Limb (tissue), 2 donors: ENCODE data around the gene WDR20.

Experiments used
- DNase-seq, 2 donors: peaks; one replicate each; pipeline ENCODE4 v3.0.0-alpha.2; 2016; ENCODE audit errors: extremely low spot score in 2 of 2

The WDR20 gene

GRCh38 chr14:102215576-102216250 lies 76.0 kb downstream of the WDR20 start:
- no peak for DNase-seq

DNA sequence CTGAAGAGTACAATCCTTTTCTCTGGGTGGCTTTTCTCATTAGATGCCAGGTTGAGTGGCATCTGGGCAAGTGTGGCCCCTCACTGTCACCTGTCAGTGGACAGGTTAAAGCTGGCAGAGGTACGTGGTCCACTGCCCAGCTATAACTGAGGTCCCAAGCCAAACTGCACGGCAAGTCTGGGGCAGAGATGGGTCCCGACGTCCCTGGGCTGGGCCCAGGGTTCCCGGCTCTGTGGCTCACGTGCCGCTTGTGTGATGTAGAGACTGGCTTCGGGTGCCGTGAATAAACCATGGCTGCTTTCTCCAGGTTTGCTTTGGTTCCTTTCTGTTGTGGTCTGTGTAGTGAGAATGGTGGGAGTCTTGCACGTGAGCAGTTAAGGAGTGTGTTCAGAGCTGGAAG lies 77.7 kb downstream of the WDR20 start:
- DNase-seq: no peak

- DNase-seq: no peak
These were observed 78.3 kb downstream of the WDR20 start for GRCh38 chr14:102217987-102218421.

- DNase-seq: no peak
These were observed 79.0 kb downstream of the WDR20 start for GRCh38 chr14:102218688-102219087.

- no peak for DNase-seq
These were observed 79.6 kb downstream of the WDR20 start for GRCh38 chr14:102219316-102219715.

DNA sequence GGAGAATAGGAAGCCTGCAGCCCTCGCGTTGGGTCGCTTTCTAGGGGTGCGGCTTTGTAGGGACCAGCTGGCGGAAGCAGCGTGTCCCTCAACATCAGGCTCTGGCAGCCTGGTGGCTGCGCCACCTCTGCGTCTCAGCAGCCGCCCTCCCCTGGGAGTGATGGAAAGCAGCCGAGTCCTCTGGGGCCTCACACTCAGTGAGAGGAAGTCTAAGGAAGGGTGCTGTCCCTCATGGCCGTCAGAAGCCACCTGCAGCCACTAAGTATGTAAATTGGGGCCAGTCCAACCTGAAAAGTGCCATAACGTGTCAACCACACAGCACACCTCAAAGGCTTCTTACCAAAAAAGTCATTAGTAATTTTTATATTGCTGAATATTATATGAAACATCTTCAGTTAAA lies 80.3 kb downstream of the WDR20 start:
- DNase-seq: no peak

- no peak for DNase-seq
These were observed 81.3 kb downstream of the WDR20 start for GRCh38 chr14:102221026-102221425.

GRCh38 chr14:102222009-102222575 lies 82.4 kb downstream of the WDR20 start:
- no peak for DNase-seq

DNA sequence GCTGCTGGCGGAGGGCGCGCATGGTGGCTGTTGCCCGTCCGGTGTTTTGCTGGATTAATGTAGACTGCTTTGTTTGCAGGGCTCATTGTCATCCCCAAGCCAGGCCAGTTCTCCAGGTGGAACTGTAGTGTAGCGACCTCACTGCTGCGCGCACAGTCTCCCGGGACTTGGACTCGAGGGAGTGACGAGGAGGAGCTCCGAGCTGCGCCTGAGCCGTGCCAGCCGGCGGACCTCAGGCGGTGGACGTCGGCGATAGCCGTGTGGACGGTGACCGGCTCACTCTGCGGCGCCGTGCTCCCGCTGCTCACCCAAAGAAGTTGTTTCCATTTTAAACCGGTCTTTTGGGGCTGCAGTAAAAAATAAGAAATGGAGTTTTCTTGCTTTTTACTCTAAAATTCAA lies 83.1 kb downstream of the WDR20 start:
- no peak for DNase-seq

DNA sequence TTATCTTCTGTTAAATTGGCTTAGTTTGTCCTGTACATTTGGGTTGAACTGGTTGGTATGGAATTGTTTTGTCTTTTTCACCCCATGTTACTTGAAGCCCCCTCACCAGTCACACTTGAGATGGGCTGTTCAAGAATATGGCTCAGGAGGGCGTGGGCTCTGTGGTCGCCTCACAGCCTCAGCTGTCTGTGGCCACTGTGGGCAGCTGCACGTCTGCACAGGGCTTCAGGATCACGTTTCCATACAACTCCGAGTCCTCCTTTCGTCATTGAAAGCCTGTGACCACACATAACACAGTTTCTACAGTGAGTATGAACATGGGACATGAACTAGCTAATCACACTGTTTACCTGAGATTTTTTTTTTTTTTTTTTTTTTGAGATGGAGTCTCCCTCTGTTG lies 84.0 kb downstream of the WDR20 start:
- no peak for DNase-seq

- no peak for DNase-seq
These were observed 85.7 kb downstream of the WDR20 start for GRCh38 chr14:102225386-102225785.

DNA sequence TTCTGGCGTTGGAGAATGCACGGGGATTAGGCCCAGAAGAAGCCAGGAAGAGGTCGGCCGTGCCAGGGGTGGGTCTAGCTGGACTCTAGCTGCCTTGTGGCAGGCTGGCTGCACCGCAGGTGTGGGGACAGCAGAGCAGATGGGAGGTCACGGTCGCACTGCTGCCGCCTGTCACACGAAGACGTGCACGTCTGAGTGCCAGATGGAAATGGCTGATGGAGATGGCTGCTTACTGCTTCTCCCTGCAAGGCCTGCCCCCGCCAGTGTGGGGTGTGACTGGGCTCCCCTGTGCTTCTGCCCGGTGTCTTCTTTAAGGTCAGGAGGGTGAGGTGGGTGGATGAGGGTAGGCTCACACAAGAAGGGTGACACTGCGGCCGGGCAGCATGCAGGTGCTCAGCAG lies 86.2 kb downstream of the WDR20 start:
- no peak for DNase-seq

GRCh38 chr14:102226356-102227125 lies 86.8 kb downstream of the WDR20 start:
- DNase-seq: no peak

DNA sequence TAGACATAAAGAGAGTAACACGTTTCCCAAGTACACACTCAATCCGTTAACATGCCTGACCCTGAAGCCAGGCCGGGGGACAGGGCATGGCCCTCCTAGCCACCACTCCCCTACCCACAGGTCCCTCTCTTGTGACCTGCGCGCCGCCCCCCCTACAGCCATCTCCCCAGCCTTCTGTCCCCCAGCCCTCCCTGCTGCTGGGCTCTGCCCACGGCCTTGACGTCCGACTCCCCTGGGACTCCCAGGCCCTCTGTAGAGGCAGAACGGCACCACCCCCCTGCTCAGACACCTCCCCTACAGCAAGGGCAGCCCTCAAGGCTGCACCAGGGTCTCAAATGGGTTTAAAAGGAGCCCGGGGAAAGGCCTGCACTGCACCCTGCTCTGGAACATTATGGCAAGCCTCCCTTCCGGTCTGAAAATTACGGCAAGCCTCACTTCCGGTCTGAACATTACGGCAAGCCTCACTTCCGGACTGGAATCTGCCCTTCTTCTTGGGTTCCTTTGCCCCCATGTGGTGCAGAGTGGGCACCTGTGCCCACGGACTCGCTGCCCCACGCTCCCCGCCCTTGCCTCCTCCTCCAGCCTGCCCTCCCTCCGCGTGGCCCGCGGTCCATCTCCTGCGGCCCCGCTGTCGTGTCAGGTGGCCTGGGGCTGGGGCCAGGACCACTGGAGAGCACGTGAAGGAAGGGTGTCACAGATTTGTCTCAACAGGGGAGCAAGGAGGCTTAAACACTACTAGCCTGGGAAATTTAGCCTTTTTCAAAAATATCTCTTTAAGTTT lies 87.7 kb downstream of the WDR20 start:
- DNase-seq: no peak

- no peak for DNase-seq
These were observed 89.5 kb downstream of the WDR20 start for GRCh38 chr14:102229071-102229738.

DNA sequence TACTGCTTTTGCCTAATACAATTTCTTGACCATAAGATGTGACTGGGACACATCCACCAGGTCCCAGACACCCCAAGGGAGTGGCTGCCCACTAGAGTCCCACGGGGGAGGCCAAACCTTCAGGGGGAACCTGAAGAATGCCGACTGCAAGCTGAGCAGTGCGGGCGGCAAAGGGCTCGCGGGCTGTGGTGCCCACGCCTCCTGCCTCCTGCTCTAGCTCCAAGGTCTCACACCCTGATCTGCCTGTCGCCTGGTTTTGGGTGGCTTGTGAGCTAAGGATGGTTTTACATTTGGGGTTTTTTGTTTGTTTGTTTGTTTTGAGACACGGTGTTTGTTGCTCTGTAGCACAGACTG lies 90.0 kb downstream of the WDR20 start:
- no peak for DNase-seq

- no peak for DNase-seq
These were observed 90.9 kb downstream of the WDR20 start for GRCh38 chr14:102230481-102231210.

- DNase-seq: no peak
These were observed 92.0 kb downstream of the WDR20 start for GRCh38 chr14:102231476-102232347.

DNA sequence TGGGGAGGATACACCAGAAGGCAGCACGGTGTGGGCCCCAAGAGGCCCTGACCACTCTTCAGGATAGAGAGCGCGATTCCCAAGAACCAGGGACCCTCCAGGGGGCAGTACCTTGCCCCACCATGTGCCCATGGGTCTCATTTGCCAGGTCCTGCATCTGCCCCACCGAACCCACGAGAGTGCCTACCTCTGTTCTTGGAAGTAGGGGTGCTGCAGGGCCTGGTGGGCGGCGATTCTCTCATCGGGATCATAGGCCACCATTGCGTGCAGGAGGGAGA lies 92.6 kb downstream of the WDR20 start:
- no peak for DNase-seq

GRCh38 chr14:102233081-102233480 lies 93.4 kb downstream of the WDR20 start:
- DNase-seq: no peak
